GM21737 (cell line): ENCODE data around the gene LRP8.

Experiments
- ATAC-seq: cut with Tn5 transposase; IDR thresholded peaks from one replicate; pipeline ENCODE4 v1.9.1; 2021; ENCODE audit warnings: mild to moderate bottlenecking, moderate library complexity; ENCODE audit not compliant: unreplicated experiment

LRP8 gene

GRCh38 chr1:53266038-53266437 lies 61.8 kb downstream of the LRP8 start:
- no peak for ATAC-seq

DNA sequence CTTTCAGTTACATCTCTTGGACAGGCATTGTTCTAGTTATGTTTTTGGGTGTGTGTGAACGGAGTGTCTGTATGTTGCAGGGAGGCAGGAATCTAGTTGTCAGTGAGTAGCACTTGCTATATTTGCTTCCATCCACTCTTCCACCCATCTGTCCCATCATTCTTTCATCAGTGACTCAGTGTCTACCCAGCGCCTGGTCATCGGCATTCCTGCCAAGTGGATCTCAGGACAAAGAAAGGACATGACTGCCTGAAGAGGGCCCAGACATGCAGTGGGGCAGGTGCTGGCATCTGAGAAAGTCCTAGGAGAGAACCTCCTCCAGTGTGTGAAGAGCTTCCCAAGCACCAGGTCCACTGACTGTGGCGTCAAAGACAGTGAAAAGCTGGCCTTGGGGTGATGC lies 62.3 kb downstream of the LRP8 start:
- ATAC-seq = no peak

DNA sequence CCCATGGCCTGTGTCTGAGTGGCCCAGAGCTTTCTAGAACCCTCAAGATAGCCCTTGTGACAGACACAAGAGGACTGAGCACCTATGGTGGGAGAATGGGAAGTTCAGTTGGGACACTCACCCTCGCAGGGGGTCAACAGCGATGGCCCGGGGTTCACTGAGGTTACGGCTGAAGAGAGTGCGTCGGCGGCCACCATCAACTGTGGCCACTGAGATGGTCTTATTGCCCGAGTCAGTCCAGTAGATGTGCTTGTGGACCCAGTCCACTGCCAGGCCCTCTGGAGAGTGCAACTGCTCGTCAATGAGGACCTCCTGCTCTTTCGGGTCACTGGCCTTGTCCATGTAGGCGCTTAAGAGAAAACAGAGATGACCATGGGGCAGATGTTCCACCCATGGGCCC lies 63.8 kb downstream of the LRP8 start:
- ATAC-seq = no peak

DNA sequence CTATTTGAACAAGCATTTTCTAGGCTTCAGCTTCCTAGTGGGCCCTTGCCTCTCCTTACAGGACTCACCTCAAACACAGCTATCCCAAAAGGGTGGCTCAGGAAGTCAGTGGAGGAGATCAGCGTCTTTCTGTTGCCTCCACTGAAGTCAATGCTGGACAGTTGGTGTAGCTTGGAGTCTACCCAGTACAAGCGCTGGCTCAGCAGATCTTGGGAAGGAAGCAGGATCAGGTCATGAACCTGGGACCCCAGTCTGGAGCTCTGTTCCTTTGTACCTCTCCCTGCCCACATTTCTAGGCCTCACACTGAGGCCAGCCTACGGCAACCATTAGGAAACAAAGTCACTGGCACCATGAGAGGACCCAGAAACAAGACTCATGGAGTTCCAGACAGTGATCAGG lies 65.9 kb downstream of the LRP8 start:
- no peak for ATAC-seq

- ATAC-seq = no peak
These were observed 67.1 kb downstream of the LRP8 start for GRCh38 chr1:53260631-53261247.

DNA sequence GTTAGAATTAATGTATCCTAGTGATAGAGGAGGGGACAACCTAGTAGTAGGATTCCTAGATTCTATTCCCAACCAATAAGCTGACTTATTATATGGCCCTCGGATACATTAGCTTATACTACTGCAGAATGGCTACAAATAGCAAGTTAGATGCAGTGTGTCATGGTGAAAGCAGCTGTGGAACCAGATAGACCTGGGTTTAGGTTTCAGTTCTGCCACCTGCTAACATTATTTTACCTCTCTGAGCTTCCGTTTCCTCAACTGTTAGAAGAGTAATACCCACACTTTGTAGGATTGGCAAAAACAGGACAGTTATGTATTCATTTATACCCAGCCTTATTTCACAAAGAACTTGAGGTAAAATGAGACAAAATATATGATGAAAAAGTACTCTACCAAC lies 67.9 kb downstream of the LRP8 start:
- ATAC-seq = no peak

DNA sequence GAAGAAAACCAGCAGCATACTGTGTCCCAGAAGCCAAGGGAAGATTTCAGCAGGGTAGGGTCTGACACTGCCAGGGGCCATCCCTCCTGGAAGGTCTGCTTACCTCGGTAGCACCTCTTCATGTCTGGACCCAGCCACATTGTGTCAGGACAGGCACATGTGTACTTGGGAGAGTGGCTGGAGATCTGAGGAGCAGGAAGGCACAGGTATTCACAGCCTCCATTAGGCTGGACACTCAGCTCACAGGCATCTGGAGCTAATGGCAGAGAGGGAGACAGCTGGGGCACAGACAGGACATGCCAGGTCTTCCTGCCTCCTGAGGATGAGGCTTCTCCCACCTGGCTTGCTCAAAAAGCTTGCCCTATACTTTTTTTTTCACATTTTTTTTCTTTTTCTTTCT lies 69.7 kb downstream of the LRP8 start:
- ATAC-seq = no peak

DNA sequence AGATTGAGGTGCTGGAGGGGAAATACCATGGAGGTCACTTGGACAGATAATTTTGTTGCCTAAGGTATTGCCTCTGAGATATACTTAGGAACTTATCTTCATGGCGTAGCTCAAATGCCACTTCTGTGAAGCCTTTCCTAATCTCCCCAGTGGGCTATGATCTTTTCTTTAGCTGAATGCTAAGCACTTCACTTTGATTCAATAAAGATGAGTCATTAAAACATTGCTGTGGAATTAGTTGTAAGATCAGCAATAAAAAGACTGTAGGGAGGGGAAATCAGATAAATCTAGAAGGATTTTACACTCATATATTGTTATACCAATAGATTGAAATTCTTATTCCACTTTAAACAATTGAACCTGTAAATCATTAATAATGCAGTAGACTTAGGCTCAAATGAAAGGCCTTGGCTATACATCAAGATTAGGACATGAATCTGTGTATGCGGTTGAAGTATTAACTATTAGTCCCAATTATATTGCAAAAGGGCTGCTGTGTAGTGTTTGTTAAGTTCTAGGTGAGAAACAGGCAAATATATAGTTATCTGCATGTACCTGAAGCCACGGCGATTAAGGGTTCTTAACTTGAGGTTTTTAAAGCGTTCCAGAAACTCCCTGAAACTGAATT lies 70.3 kb downstream of the LRP8 start:
- no peak for ATAC-seq

- ATAC-seq = no peak
These were observed 71.1 kb downstream of the LRP8 start for GRCh38 chr1:53256511-53257453.

DNA sequence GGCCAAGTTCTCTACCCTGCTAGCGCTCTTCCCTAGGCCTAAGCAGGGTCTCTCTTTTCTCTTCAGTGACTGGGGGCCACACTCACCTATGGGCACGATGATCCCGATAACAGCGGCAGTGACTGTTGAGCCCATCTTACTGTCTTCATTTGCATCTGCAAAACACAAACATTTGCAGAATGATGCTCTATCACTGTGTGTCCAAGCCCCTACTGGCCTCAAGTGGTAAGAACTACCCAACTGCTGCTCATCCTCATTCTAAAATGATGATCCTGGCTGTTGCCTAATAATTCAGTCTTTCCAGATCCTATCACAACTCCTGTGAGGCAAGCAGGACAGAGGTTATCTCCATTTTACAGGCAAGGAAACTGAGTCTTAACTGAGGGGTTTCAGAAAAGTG lies 72.8 kb downstream of the LRP8 start:
- ATAC-seq = no peak

DNA sequence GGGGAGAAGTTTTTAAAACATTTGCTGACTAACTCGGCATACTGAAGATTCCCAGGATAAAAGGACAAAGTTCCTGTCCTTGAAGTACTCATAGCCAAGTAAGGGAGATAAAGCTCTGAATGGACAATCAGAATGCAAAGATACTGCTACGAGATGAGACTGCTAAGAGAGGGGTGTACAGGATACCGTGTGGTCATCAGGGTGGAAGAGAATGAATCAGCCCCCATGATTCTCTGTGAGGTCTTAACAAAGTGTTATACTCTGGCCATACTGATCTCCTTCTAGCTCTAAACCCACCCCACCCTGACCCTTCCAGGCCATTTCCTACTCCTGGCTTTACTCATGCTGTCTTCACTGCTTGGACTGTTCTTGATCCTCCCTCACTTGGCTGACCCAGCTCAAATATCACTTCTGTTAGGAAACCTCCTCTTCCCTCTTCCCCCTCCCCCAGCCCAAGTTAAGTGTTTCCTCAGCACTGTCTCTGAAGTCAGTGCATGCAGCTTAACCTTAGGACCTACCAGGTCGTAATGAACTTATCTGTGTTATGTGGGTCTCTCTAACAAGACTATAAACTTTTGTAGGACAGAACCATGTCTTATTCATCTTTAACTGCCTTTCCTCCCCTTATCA lies 73.7 kb downstream of the LRP8 start:
- ATAC-seq = no peak

GRCh38 chr1:53250325-53250724 lies 77.5 kb downstream of the LRP8 start:
- no peak for ATAC-seq

DNA sequence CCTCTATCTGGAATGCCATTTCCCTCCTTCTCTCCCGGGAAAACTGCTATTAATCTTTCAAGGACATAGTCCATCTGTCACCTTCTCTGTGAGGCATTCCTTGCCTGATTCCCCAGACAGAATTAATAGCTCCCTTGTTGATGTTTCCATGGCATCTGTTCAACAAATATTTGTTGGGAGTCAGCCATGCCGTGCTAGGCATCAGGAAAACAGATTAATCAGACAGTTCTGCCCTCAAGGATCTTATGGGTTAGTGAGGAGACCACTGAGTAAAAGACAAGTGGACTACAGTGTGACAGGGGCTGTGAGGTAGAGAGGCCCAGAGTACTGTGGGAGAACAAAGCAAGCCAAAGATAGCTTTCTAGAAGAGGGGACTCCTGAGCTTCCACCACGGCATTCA lies 78.2 kb downstream of the LRP8 start:
- no peak for ATAC-seq

- no peak for ATAC-seq
These were observed 81.4 kb downstream of the LRP8 start for GRCh38 chr1:53246261-53247134.

- ATAC-seq = no peak
These were observed 83.7 kb downstream of the LRP8 start for GRCh38 chr1:53244141-53244540.

DNA sequence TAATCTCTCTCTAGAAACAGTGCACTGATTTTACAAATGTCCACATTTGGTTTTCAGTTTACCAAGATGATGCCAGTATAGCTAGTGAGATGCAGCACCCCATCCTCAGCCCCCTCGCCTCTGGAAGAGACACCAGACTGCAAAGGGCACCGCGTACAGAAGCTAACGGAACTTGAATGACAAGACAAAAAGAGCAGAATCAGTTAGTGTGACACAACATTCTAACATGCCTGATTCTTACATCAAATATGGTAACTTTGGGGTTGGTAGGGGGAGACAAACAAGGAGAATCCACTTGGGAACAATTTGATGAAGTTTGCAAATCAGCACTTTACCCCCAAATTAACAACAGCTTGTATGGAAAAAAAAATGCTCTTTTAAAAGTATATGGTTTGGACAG lies 85.5 kb downstream of the LRP8 start:
- ATAC-seq = no peak

DNA sequence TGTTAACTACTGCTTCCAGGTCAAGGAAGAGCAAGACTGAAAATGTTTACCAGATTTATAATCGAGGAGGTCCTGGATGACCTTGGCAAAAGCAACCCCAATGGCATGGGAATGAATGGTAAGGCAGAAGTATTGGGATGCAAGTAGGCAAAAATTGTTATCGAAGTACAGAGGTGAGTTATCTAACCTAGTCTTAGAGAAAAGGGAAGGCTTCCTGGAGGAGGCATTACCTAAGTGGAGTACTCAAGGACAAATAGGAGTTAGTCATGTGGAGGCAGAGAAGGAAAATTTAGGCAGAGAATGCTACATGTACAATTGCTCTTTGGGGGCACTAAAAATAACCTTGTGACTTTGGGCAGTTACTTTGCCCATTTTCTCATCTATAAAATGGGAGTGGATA lies 86.0 kb downstream of the LRP8 start:
- ATAC-seq = no peak

DNA sequence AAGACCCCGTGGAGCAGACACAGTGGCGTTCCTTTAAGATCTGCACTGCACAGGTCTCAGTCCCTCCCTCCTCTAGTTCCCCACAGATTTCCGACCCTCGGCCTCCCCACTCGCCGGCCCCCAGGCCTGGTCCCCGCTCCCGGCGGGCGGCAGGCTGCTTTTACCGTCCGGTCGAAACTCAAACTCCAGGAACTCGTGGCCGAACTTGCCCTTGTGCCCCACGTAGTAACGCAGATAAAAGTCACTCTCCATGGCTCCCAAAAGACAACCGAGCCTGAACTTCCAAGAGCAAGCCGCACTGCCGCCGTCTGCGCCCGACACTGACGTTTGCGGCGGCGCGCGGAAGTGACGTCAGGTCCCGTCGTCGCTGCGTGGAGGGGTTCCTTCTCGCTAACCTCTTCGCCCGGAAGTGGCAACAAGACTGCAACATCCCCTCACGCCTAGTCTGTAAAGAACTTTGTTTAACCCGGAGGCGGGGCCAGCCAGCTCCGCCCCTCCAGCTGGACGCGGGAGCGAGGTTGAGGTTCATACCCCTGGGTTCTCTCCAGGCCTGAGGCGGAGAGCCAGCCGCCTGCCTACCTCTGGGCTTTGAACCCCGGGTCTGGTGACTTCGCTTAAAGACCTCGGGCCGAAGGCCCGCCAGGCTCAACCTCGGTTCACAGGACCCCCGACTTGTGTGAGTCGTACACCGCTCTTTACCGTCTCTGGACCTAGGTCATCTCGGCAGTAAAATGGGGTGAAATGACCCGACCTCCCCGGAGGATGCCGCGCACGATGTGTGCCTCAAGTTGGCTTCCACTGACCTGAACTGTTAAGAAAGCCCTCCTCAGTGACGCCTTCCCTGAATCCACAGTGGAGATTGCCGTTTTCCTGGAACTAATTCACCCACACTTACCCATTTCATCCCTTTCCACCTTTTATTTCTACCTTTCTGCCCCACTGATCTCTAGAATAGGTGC lies 89.4 kb downstream of the LRP8 start, which contains the start of gene MAGOH:
TSS of gene MAGOH (minus strand) at position 322 of the 959 bp plus-strand sequence. CDS start at position 252, 70 bp downstream.
- ATAC-seq = peak; percentile 97

- ATAC-seq = no peak
These were observed 90.2 kb downstream of the LRP8 start for GRCh38 chr1:53237638-53238037.
